Panc1 (cell line): Measurements from ENCODE around the gene CCDC175. TPM values are rescaled to one million over a fixed set of nuclear protein-coding genes. Genes with fewer than 3 reads are reported as not detected.

Experiments
- ATAC-seq: fragments of 200-7000 bp; cut with Tn5 transposase; 2 replicates; pipeline ENCODE4 v1.9.1; 2020; ENCODE audit warnings: mild to moderate bottlenecking, moderate library complexity
- BruUV-seq: library from RNA; stranded (reverse); fragments of 400-500 nt; replicated peaks from 2 replicates; lab custom pipeline; 2021; lab: Mats Ljungman, UMichigan
- CTCF ChIA-PET: fragments of 300-600 bp; sonication (Branson Sonifier 250); formaldehyde crosslinking; loops from one replicate; lab custom pipeline; 2022; ENCODE audit warnings: antibody characterized with exemption; lab: Charles Lee
- POLR2A ChIA-PET: fragments of 300-600 bp; sonication (Branson Sonifier 250); formaldehyde crosslinking; loops from one replicate; lab custom pipeline; 2022; ENCODE audit warnings: antibody characterized with exemption; lab: Charles Lee
- DNase-seq: peaks from one replicate; pipeline ENCODE4 v3.0.0-alpha.2; 2010; ENCODE audit warnings: low read depth, low spot score
- H3K27ac ChIP-seq: 2 replicates; pipeline ENCODE4 v1.5.1; 2011; ENCODE audit warnings: mild to moderate bottlenecking, low read length, inconsistent platforms
- H3K27me3 ChIP-seq: fragments of 200-500 bp; sonication (Bioruptor generic); 2 replicates; pipeline ENCODE4 v1.6.0; 2014; ENCODE audit warnings: low read length, inconsistent platforms; ENCODE audit not compliant: control insufficient read depth, insufficient read depth
- H3K36me3 ChIP-seq: fragments of 200-500 bp; sonication (Bioruptor generic); 2 replicates; pipeline ENCODE4 v1.5.1; 2014; ENCODE audit warnings: inconsistent platforms, mild to moderate bottlenecking, low read length, moderate library complexity; ENCODE audit not compliant: control insufficient read depth, insufficient read depth
- H3K4me1 ChIP-seq: 2 replicates; pipeline ENCODE4 v1.5.1; 2011; ENCODE audit warnings: inconsistent platforms, mild to moderate bottlenecking, low read length, moderate library complexity; ENCODE audit not compliant: control insufficient read depth, insufficient read depth
- H3K4me3 ChIP-seq, 2 experiments: 2 replicates each; pipeline ENCODE4 v1.5.1; 2011 to 2012; ENCODE audit warnings: low read depth in 2 of 2, low read length in 2 of 2, mild to moderate bottlenecking in 2 of 2, inconsistent platforms in 1 of 2, moderate library complexity in 1 of 2
- H3K9me3 ChIP-seq: fragments of 200-500 bp; sonication (Bioruptor generic); 2 replicates; pipeline ENCODE4 v1.5.1; 2014; ENCODE audit warnings: low read depth, mild to moderate bottlenecking, inconsistent platforms, low read length, moderate library complexity; ENCODE audit not compliant: control insufficient read depth, insufficient read depth
- CTCF ChIP-seq: fragments of 450-650 bp; IDR thresholded peaks from 2 replicates; pipeline ENCODE4 v1.5.1; 2017; ENCODE audit warnings: mild to moderate bottlenecking
- POLR2AphosphoS5 ChIP-seq: IDR thresholded peaks from 2 replicates; pipeline ENCODE4 v1.6.1; 2012; ENCODE audit warnings: mild to moderate bottlenecking, low read depth, low read length, moderate library complexity
- REST ChIP-seq, 2 experiments: IDR thresholded peaks; 2 replicates each; pipeline ENCODE4 v1.6.1; 2011 to 2012; ENCODE audit warnings: low read depth in 2 of 2, control low read depth in 1 of 2, low read length in 1 of 2, mild to moderate bottlenecking in 1 of 2, moderate library complexity in 1 of 2; ENCODE audit not compliant: insufficient read depth in 1 of 2
- SIN3A ChIP-seq: IDR thresholded peaks from 2 replicates; pipeline ENCODE4 v1.6.1; 2012; ENCODE audit warnings: low read depth, mild to moderate bottlenecking, low read length, moderate library complexity, borderline replicate concordance; ENCODE audit not compliant: insufficient read depth
- TCF7L2 ChIP-seq: IDR thresholded peaks from 2 replicates; pipeline ENCODE4 v1.6.1; 2011; ENCODE audit warnings: mild to moderate bottlenecking, low read depth, low read length, inconsistent platforms
- in situ Hi-C: cut with HindIII; loops from 2 replicates; pipeline ENCODE4 v1.10.0; 2016; ENCODE audit warnings: low sequenced_read_pairs, low pct_unique_long_range_greater_than_20kb
- intact Hi-C: fragments of 100-400 bp; cut with micrococcal nuclease; formaldehyde crosslinking; loops from one replicate; pipeline ENCODE4 v1.10.0; 2022; ENCODE audit not compliant: unreplicated experiment
- total RNA-seq: library from RNA; stranded (reverse); gene quantifications from one replicate; pipeline ENCODE4 v1.2.1, GENCODE V29; 2021; ENCODE audit not compliant: unreplicated experiment

Gene CCDC175
- total RNA-seq, 1 experiment from 2014 or later: not detected

- ChIA-PET POLR2A (no interaction called here), CTCF (no interaction called here)
- no peak for DNase-seq
- in situ Hi-C loops: no loop called here
- H3K27ac ChIP-seq: no peak overlapping the region
- intact Hi-C loops: no loop called here
- H3K36me3 ChIP-seq: peaks cover 33% of the 10 kb centered on the region
- no peak overlapping the region for H3K4me3 ChIP-seq
- ATAC-seq: no peak
- BruUV-seq: no TSS peak
- TF ChIP-seq TCF7L2: no peak
- TF ChIP-seq REST (IDR thresholded peaks at IDR 0.05; ENCODE audit: insufficient read depth in 1 of 2, low read depth in 2 of 2, low read length in 1 of 2): no peak
- no peak for TF ChIP-seq POLR2AphosphoS5
- TF ChIP-seq CTCF: no peak
- TF ChIP-seq SIN3A: no peak
- H3K4me1 ChIP-seq: peaks cover 13% of the 10 kb centered on the region
- H3K27me3 ChIP-seq: no peaks in the 10 kb centered on the region
- no peaks in the 10 kb centered on the region for H3K9me3 ChIP-seq
Observed at GRCh38 chr14:59478540-59478939, 98.1 kb downstream of the CCDC175 start.

- in situ Hi-C loops (no loop called here), intact Hi-C loops (no loop called here)
- CTCF ChIA-PET: no interaction called here
- no peak for DNase-seq
- TF ChIP-seq REST (IDR thresholded peaks at IDR 0.05; ENCODE audit: insufficient read depth in 1 of 2, low read depth in 2 of 2, low read length in 1 of 2) (no peak), SIN3A (no peak), POLR2AphosphoS5 (no peak), CTCF (no peak), TCF7L2 (no peak)
- no peak for ATAC-seq
- Histone ChIP-seq H3K4me3 (no peak overlapping the region), H3K27me3 (no peaks in the 10 kb centered on the region), H3K27ac (no peak overlapping the region), H3K4me1 (peaks cover under 1% of the 10 kb centered on the region; the same call in 1 of the 2 replicates), H3K36me3 (peaks cover 45% of the 10 kb centered on the region), H3K9me3 (no peaks in the 10 kb centered on the region)
- BruUV-seq: no TSS peak
- POLR2A ChIA-PET: no interaction called here
Observed at GRCh38 chr14:59475709-59476108, 100.9 kb downstream of the CCDC175 start.
